ENCODE results near the gene LCNL1.

The LCNL1 gene

DNA sequence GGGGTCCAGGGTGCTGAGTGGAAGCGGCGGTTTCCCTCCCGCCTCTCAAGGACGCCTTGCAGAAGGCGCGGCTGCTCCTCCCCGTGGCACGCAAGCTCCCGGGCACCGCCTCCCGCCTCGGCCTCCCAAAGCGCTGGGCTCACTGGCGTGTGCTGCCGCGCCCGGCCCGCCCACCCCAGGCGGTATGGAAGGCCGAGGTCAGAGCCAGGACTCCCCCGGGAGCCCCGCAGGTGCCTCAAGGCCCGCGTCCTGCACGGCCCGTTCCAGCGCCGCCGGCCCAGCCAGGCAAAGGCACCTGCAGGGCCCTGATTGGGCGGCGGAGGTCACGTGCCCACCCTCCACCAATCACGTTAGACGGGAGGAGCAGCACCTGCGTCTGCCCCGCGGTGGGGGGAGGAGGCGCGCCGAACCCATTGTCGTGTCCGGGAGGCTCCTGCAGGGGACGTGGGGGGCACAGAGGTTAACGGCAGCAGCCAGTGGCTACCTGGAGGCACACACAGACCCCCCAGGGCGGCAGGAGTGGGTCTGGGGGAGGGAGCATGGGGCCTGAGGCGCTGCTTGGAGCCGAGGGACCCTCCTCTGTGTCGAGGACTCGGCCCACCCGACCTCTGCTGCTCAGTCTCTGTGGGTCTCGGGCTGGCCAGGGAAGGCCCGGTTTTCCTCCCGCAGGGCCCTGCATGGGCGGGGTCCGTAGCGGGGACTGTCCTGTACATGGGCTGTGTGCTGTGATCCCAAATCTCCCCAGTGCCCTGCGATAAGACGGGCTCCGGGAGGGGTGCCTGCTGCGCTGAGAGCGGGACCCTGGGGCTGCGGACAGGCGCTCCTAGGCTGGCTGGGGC is 32.8 kb upstream of the LCNL1 start:
- Histone ChIP-seq H3K27me3 (ENCODE audit: insufficient read depth, low read length) (no peaks in the 10 kb centered on the region), H3K9me3 (ENCODE audit: insufficient read depth, low read depth, low read length) (no peaks in the 10 kb centered on the region), H3K9ac (ENCODE audit: low read depth, low read length) (peak overlapping the region; percentile 74; the same call in 1 of the 2 replicates), H3K4me3 (ENCODE audit: low read length) (peak overlapping the region; percentile 58), H3K27ac (ENCODE audit: low read length) (peak overlapping the region; percentile 79), H3K4me1 (ENCODE audit: insufficient read depth, low read length) (peaks cover 5% of the 10 kb centered on the region; the same call in 1 of the 2 replicates), H3K36me3 (ENCODE audit: insufficient read depth, low read depth, low read length) (no peaks in the 10 kb centered on the region)

DNA sequence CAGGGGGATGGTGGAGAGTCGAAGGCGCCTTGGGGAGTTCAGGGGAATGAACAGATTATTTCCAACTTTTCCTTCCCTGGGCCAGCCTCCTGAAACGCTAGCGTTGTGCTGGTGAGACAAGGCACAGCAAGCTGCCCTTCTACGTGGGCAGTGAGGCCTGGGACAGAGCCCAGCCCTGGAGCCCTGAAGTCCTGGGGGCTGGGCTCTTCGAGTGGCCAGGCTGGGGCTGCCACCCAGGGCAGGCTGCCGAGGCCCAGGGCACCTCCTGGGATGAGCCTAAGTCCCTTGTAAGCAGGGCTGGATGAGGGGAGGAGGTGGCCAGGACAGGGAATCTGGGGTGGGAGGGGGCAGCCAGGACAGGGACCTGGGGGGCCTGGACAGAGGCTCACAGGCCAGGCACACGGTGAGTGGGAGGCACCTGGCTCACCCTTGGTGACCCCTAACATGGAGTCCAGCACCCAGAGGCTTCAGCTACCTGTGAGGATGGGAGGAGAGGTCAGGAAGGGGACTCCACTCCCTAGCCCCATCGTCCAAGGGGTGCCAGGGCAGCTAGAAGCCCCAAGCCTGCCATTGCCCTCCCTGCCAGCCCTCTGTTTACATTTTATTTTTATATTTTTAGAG is 32.0 kb upstream of the LCNL1 start:
- Histone ChIP-seq H3K4me1 (ENCODE audit: insufficient read depth, low read length) (peaks cover 5% of the 10 kb centered on the region; the same call in 1 of the 2 replicates), H3K9me3 (ENCODE audit: insufficient read depth, low read depth, low read length) (no peaks in the 10 kb centered on the region), H3K4me3 (ENCODE audit: low read length) (peak overlapping the region; percentile 58), H3K27me3 (ENCODE audit: insufficient read depth, low read length) (no peaks in the 10 kb centered on the region), H3K27ac (ENCODE audit: low read length) (peak overlapping the region; percentile 79), H3K9ac (ENCODE audit: low read depth, low read length) (peak overlapping the region; percentile 74; the same call in 1 of the 2 replicates), H3K36me3 (ENCODE audit: insufficient read depth, low read depth, low read length) (no peaks in the 10 kb centered on the region)

DNA sequence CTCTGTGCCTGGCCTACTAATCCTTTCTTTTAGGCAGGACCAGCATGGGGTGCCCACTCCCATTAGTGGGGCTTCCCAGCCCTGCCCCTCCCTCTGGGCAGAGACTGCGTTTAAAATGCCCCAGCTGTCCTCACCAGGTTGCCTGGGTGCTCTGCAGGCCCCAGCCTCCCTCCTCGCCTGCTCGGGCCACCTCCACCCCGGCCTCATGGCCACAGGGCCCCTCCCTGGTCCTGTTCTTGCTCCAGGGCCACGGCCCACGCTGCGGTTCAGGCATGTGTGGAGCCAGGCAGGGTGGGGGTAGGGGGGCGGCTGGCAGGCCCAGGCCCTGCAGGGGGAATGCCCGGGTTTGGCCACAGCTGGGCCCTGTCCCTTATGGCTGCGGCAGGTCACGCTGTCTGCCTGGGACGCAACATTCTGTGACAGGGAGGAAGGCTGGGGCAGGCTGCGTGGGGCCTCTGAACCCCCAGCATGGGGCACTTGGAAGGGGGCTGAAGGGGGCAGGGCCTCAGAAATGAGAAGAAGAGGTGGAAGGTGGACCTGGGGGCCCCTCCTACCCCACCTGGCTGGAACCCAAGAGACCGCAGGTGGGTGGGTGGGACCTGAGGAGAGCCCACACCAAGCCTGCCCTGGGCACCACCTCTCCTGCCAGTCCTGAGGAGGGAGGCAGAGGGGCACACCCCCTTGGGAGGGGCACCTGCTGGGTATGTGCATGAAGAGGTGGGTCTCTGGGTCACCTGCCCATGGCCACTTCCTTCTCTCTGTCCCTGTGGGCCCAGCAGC is 31.1 kb upstream of the LCNL1 start, which contains the start of gene LCN12:
TSS of gene LCN12 (plus strand) at position 733 of the 780 bp plus-strand sequence. CDS start 55 bp downstream, outside the sequence.
- Histone ChIP-seq H3K4me3 (ENCODE audit: low read length) (no peak within 1 kb of the TSS), H3K27me3 (ENCODE audit: insufficient read depth, low read length) (no peaks in the 10 kb centered on the region), H3K4me1 (ENCODE audit: insufficient read depth, low read length) (peaks cover 5% of the 10 kb centered on the region; the same call in 1 of the 2 replicates), H3K9me3 (ENCODE audit: insufficient read depth, low read depth, low read length) (no peaks in the 10 kb centered on the region), H3K9ac (ENCODE audit: low read depth, low read length) (no peak within 1 kb of the TSS), H3K27ac (ENCODE audit: low read length) (no peak within 1 kb of the TSS), H3K36me3 (ENCODE audit: insufficient read depth, low read depth, low read length) (no peaks in the 10 kb centered on the region)

DNA sequence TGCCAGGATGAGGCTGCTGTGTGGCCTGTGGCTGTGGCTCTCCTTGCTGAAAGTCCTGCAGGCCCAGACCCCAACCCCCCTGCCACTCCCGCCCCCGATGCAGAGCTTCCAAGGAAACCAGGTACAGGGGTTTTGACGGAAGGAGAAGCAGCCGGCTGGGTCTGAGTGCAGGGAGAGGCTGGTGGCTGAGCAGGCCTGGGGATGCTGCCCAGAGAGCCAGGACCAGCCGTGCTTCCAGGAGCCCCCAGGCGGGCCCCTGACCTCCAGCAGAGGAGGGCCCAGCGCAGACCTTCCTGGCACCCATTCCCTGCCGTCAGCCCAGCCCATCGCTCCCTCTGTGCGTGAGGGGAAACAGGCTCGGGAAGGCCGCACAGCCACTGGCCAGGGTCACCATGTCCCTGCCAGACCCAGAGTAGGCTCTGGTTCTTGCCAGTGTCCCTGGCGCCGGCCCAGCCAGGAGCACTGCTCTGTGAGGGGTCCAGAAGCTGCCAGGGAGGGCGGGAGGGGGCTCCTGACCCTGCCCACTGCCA is 30.4 kb upstream of the LCNL1 start:
- Histone ChIP-seq H3K9ac (ENCODE audit: low read depth, low read length) (no peak overlapping the region), H3K27ac (ENCODE audit: low read length) (no peak overlapping the region), H3K4me3 (ENCODE audit: low read length) (no peak overlapping the region)

DNA sequence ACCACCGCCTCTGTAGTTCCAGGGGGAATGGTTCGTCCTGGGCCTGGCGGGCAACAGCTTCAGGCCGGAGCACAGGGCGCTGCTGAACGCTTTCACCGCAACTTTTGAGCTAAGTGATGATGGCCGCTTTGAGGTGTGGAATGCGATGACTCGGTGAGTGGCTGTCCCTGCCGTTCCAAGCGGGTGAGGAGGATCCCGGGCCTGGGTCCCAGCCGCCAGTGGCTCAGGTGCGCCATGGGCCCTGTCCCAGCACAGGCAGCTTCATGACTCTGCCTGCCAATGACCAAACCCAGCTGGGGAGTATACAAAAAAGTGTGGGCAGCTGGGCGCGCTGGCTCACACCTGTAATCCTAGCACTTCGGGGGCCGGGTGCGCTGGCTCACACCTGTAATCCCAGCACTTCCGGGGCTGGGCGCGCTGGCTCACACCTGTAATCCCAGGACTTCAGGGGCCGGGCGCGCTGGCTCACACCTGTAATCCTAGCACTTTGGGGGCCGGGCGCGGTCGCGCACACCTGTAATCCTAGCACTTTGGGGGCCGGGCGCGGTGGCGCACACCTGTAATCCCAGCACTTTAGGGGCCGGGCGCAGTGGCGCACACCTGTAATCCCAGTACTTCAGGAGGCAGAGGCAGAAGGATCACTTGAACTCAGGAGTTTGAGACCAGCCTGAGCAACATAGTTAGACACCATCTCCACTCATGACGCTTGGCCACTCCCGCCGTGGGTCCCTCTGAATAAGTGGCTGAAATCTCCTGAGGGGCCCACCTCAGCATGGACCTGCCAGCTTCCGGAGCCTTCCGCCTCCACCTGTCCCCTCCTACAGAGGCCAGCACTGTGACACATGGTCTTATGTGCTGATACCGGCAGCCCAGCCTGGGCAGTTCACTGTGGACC is 29.7 kb upstream of the LCNL1 start:
- H3K4me3 ChIP-seq (ENCODE audit: low read length): no peak overlapping the region
- H3K9ac ChIP-seq (ENCODE audit: low read depth, low read length): no peak overlapping the region
- H3K27ac ChIP-seq (ENCODE audit: low read length): no peak overlapping the region
- H3K9me3 ChIP-seq (ENCODE audit: insufficient read depth, low read depth, low read length): no peaks in the 10 kb centered on the region
- no peaks in the 10 kb centered on the region for H3K27me3 ChIP-seq (ENCODE audit: insufficient read depth, low read length)
- peaks cover 5% of the 10 kb centered on the region; the same call in 1 of the 2 replicates for H3K4me1 ChIP-seq (ENCODE audit: insufficient read depth, low read length)
- H3K36me3 ChIP-seq (ENCODE audit: insufficient read depth, low read depth, low read length): no peaks in the 10 kb centered on the region

More for the DNA sequence above, 30.4 kb upstream of the LCNL1 start:
- Histone ChIP-seq H3K4me1 (ENCODE audit: insufficient read depth, low read length) (peaks cover 5% of the 10 kb centered on the region; the same call in 1 of the 2 replicates), H3K36me3 (ENCODE audit: insufficient read depth, low read depth, low read length) (no peaks in the 10 kb centered on the region), H3K9me3 (ENCODE audit: insufficient read depth, low read depth, low read length) (no peaks in the 10 kb centered on the region), H3K27me3 (ENCODE audit: insufficient read depth, low read length) (no peaks in the 10 kb centered on the region)

DNA sequence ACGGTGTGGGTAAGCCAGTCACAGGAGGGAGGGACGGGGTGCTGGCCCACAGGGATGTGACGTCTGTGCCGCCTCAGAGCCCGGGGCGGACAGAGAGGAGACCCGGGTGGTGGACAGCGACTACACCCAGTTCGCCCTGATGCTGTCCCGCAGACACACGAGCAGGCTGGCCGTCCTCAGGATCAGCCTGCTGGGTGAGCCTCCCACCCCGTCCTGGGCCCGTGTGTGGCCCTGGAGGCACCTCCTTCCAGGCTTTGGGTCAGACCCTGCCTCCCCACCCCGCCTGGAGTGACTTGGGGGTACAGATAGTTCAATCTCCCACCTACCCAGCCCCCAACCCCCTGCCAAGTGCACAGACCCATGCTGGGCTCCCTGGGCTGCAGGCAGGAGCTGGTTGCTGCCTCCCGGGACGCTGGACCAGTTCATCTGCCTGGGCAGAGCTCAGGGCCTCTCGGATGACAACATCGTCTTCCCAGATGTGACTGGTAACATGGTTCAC is 29.0 kb upstream of the LCNL1 start:
- H3K9me3 ChIP-seq (ENCODE audit: insufficient read depth, low read depth, low read length): no peaks in the 10 kb centered on the region
- H3K4me1 ChIP-seq (ENCODE audit: insufficient read depth, low read length): peaks cover 5% of the 10 kb centered on the region; the same call in 1 of the 2 replicates
- no peak overlapping the region for H3K27ac ChIP-seq (ENCODE audit: low read length)
- no peaks in the 10 kb centered on the region for H3K36me3 ChIP-seq (ENCODE audit: insufficient read depth, low read depth, low read length)
- H3K27me3 ChIP-seq (ENCODE audit: insufficient read depth, low read length): no peaks in the 10 kb centered on the region
- H3K9ac ChIP-seq (ENCODE audit: low read depth, low read length): no peak overlapping the region
- H3K4me3 ChIP-seq (ENCODE audit: low read length): no peak overlapping the region

DNA sequence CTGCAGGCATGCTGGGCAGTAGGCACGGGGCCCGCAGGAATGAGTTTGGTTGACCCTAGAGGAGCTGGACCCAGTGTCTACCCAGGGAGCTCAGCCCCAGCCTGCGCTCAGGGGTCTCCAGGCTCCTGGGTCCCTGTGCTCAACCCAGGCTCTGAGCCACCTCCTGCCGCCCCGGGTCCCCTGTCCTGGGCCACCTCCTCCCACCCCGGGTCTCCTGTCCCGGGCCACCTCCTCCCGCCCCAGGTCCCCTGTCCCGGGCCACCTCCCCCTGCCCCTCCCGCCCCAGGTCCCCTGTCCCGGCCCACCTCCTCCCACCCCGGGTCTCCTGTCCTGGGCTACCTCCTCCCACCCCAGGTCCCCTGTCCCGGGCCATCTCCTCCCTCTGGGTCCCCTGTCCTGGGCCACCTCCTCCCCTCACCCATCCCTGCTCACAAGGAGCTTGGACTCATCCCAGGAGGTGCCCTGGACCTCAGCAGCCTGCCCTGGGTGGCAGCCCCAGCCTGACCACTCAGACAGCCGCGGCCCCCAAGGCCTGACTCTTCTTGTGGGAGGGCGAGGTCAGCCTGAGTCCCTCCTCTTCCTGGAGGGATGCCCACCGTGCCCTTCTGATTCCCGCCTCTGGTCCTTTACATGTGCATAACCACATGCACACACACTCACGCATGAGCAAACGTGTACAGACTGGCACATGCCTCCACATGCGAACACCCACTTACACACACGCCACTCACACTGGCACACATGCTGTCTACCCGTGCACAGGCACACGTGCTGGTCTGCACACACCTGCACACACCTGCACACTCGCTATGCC is 28.3 kb upstream of the LCNL1 start:
- H3K27me3 ChIP-seq (ENCODE audit: insufficient read depth, low read length): no peaks in the 10 kb centered on the region
- H3K27ac ChIP-seq (ENCODE audit: low read length): no peak overlapping the region
- no peaks in the 10 kb centered on the region for H3K36me3 ChIP-seq (ENCODE audit: insufficient read depth, low read depth, low read length)
- H3K9me3 ChIP-seq (ENCODE audit: insufficient read depth, low read depth, low read length): no peaks in the 10 kb centered on the region
- H3K4me3 ChIP-seq (ENCODE audit: low read length): no peak overlapping the region
- no peak overlapping the region for H3K9ac ChIP-seq (ENCODE audit: low read depth, low read length)
- peaks cover 5% of the 10 kb centered on the region; the same call in 1 of the 2 replicates for H3K4me1 ChIP-seq (ENCODE audit: insufficient read depth, low read length)

DNA sequence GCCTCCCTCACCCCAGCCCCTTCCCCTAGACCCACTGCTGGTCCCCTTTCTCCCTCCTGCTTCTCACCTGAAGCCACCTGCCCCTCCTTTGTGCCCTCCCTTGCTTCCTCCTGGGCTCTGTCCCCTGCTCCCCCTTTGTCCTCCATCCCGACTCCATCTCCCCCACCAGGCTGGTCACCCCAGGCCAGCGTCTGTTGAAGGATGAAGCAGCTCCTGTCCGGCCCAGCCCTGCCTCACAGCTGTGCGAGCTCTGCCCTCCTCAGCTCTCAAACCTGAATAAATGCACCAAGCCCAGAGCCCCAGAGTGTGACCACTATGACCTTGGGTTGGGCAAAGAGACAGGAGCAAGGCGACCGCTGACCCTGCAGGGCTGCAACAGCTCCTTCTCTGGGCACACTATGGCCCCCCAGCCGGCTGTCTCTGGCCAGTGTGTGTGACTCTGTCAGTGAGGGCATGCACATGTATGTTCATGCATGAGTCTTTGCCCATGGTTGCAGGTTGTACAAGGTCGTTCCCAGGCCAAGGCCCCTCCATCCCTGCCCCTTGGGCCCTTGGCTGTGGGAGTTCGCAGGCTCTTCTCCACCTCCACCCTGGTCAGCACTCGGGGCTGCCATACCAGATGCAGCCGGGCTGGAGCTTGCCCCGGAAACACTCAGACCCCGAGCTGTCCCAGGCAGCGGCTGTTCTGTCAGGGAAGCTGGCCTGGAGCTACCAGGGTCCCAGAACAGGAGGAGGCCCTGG is 27.4 kb upstream of the LCNL1 start:
- Histone ChIP-seq H3K9me3 (ENCODE audit: insufficient read depth, low read depth, low read length) (no peaks in the 10 kb centered on the region), H3K27me3 (ENCODE audit: insufficient read depth, low read length) (no peaks in the 10 kb centered on the region), H3K36me3 (ENCODE audit: insufficient read depth, low read depth, low read length) (no peaks in the 10 kb centered on the region), H3K27ac (ENCODE audit: low read length) (no peak overlapping the region), H3K9ac (ENCODE audit: low read depth, low read length) (no peak overlapping the region), H3K4me3 (ENCODE audit: low read length) (no peak overlapping the region), H3K4me1 (ENCODE audit: insufficient read depth, low read length) (peaks cover 3% of the 10 kb centered on the region; the same call in 1 of the 2 replicates)

DNA sequence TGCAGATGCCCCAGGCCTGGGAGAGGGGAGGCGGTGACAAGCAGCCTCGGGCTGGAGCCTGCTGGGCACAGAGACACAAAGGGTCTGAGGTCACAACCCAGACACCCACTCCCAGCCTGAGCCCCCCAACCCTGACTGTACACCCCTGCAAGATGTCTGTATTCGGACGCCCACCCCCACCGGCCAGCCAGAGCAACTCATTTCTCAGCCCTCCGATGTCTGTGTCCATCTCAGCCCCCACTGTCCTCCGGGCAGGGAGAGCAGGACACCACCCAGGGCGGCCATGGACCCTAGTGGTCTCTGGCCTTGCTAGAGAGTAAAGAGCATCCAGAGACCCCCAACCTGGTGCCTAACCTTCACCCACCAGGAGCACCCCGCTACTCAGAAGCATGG is 26.9 kb upstream of the LCNL1 start:
- Histone ChIP-seq H3K9me3 (ENCODE audit: insufficient read depth, low read depth, low read length) (no peaks in the 10 kb centered on the region), H3K4me1 (ENCODE audit: insufficient read depth, low read length) (no peaks in the 10 kb centered on the region), H3K4me3 (ENCODE audit: low read length) (no peak overlapping the region), H3K9ac (ENCODE audit: low read depth, low read length) (no peak overlapping the region), H3K27me3 (ENCODE audit: insufficient read depth, low read length) (no peaks in the 10 kb centered on the region), H3K27ac (ENCODE audit: low read length) (no peak overlapping the region), H3K36me3 (ENCODE audit: insufficient read depth, low read depth, low read length) (no peaks in the 10 kb centered on the region)

Measured in iPS-20b (cell line).